Measurements from ENCODE around the gene BDKRB2. TPM values are rescaled to one million over a fixed set of nuclear protein-coding genes. Genes with fewer than 3 reads are reported as not detected.

Gene BDKRB2
- total RNA-seq, 2 experiments from 2014 or later, result not detected

DNA sequence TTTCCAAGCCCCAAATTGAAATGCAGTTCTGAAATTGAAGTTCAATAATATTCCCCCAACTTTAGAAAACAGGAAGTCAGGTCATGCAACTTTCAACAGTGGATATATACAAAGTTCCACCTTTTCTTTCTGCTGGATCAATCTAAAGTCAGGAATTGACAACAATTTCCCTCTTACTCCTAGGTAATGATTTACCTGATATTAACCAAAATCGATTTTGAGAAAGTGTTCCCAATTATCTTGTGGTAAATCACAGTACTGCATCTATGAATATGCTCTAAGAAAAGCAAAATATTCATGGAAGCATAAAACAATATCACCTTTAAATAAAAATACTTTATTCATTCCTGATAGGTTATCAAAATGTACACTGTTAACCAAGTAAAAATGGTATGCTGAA is 79.8 kb downstream of the BDKRB2 start:
- ATAC-seq, result no peak
- Mint-ChIP-seq H3K4me3 (no peak overlapping the region), H3K4me1 (no peaks in the 10 kb centered on the region), H3K36me3 (ENCODE audit: low read depth) (peaks cover 26% of the 10 kb centered on the region), H3K9me3 (ENCODE audit: low read depth) (no peaks in the 10 kb centered on the region), H3K27ac (no peak overlapping the region), H3K27me3 (no peaks in the 10 kb centered on the region)
- CTCF ChIA-PET, result interaction anchor here (1.0 kb wide), 1 partner anchor 11 kb away, joined by 3 read pairs; no protein-coding TSS in a partner anchor
- DNase-seq, result no peak
- POLR2A ChIA-PET, result no interaction called here
- intact Hi-C loops (cut with DNase I, micrococcal nuclease), result no loop called here

GRCh38 chr14:96285667-96286066 is 81.0 kb downstream of the BDKRB2 start:
- ChIA-PET POLR2A (no interaction called here), CTCF (interaction anchor here (1.1 to 1.5 kb wide), 3 partner anchors 10 to 162 kb away, joined by 3 to 5 read pairs (median 4); no protein-coding TSS in a partner anchor)
- Mint-ChIP-seq H3K27ac (no peak overlapping the region), H3K4me1 (no peaks in the 10 kb centered on the region), H3K9me3 (ENCODE audit: low read depth) (no peaks in the 10 kb centered on the region), H3K27me3 (no peaks in the 10 kb centered on the region), H3K36me3 (ENCODE audit: low read depth) (peaks cover 27% of the 10 kb centered on the region), H3K4me3 (no peak overlapping the region)
- ATAC-seq (no peak), DNase-seq (no peak)
- intact Hi-C loops (cut with DNase I, micrococcal nuclease), result no loop called here

DNA sequence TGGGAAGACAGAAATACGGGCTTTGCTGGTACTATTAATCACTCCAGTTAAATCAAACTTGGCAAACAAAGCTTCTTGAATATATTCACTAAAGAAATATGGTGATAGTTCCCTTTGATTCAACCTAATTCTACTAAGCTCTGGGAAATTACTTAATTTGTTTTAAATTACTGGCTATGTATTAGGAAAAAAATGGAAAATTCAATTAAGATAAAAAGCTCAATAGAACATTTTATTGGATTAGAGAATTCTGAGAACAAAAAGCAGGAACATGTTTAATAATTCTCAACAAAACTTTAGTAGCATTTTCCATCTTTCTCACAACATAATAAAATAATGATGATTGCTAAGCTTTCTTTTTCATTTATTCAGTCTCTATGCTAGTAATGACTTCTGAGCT is 81.6 kb downstream of the BDKRB2 start:
- no peak for DNase-seq
- Mint-ChIP-seq H3K27ac (no peak overlapping the region), H3K36me3 (ENCODE audit: low read depth) (peaks cover 27% of the 10 kb centered on the region), H3K4me1 (no peaks in the 10 kb centered on the region), H3K9me3 (ENCODE audit: low read depth) (no peaks in the 10 kb centered on the region), H3K27me3 (no peaks in the 10 kb centered on the region), H3K4me3 (no peak overlapping the region)
- ChIA-PET POLR2A (no interaction called here), CTCF (interaction anchor here (0.7 to 1.5 kb wide), 5 partner anchors 11 to 187 kb away, joined by 3 to 5 read pairs (median 3); no protein-coding TSS in a partner anchor)
- ATAC-seq, result no peak
- intact Hi-C loops (cut with DNase I, micrococcal nuclease), result no loop called here

GRCh38 chr14:96287856-96288255 is 83.2 kb downstream of the BDKRB2 start:
- Mint-ChIP-seq H3K9me3 (ENCODE audit: low read depth) (no peaks in the 10 kb centered on the region), H3K27me3 (no peaks in the 10 kb centered on the region), H3K4me3 (no peak overlapping the region), H3K27ac (no peak overlapping the region), H3K36me3 (ENCODE audit: low read depth) (peaks cover 29% of the 10 kb centered on the region), H3K4me1 (no peaks in the 10 kb centered on the region)
- DNase-seq (no peak), ATAC-seq (no peak)
- POLR2A ChIA-PET, result no interaction called here
- intact Hi-C loops (cut with DNase I, micrococcal nuclease), result no loop called here
- CTCF ChIA-PET, result interaction anchor here (0.5 to 0.6 kb wide), 2 partner anchors 14 to 61 kb away, joined by 3 read pairs; no protein-coding TSS in a partner anchor

Other genes starting within 250 kb of the BDKRB2 start
- gene C14orf132, start 165.5 kb upstream of the BDKRB2 start, total RNA-seq, result 1 to 10 TPM; 4.1 to 4.3 TPM
- gene BDKRB1, start 51.4 kb downstream of the BDKRB2 start, total RNA-seq, result not detected
- gene ATG2B, start 158.5 kb downstream of the BDKRB2 start, total RNA-seq, result 10 to 100 TPM; 13.5 to 17.6 TPM
- 10 to 100 TPM; 12.1 to 20.7 TPM for gene GSKIP, start 158.7 kb downstream of the BDKRB2 start, total RNA-seq
- 1 to 10 TPM; 2.1 to 2.7 TPM for gene AK7, start 187.3 kb downstream of the BDKRB2 start, total RNA-seq